Activated naive CD4-positive, alpha-beta T cell treated with anti-CD3 and anti-CD28 coated beads for 36 hours (primary cell): ENCODE results near the gene CD99L2. TPM values are rescaled to one million over a fixed set of nuclear protein-coding genes. Genes with fewer than 3 reads are reported as not detected.

Source experiments
- CTCF ChIA-PET: fragments of 350-600 bp; sonication (Branson Sonifier 250); formaldehyde crosslinking; loops from one replicate; lab custom pipeline; 2021; ENCODE audit warnings: antibody characterized with exemption; lab: Charles Lee
- DNase-seq: peaks from one replicate; pipeline ENCODE4 v3.0.0-alpha.2; 2020
- H3K27ac Mint-ChIP-seq: one replicate; pipeline ENCODE4 v1.8.0; 2021; ENCODE audit warnings: mild to moderate bottlenecking, mixed read lengths
- H3K27me3 Mint-ChIP-seq: one replicate; pipeline ENCODE4 v1.8.0; 2021; ENCODE audit warnings: low read depth, mixed read lengths
- H3K36me3 Mint-ChIP-seq: one replicate; pipeline ENCODE4 v1.8.0; 2021; ENCODE audit warnings: low read depth, mixed read lengths
- H3K4me1 Mint-ChIP-seq: one replicate; pipeline ENCODE4 v1.8.0; 2021; ENCODE audit warnings: low read depth, mixed read lengths
- H3K4me3 Mint-ChIP-seq: one replicate; pipeline ENCODE4 v1.8.0; 2021; ENCODE audit warnings: mild to moderate bottlenecking, moderate library complexity, mixed read lengths
- H3K9me3 Mint-ChIP-seq: one replicate; pipeline ENCODE4 v1.8.0; 2021; ENCODE audit warnings: mixed read lengths
- intact Hi-C: fragments of 100-400 bp; cut with micrococcal nuclease; formaldehyde crosslinking; loops from one replicate; pipeline ENCODE4 v1.15.1; 2023
- total RNA-seq, 2 experiments: library from RNA; stranded (reverse); gene quantifications; one replicate each; pipeline ENCODE4 v1.2.3, GENCODE V29; 2021

The CD99L2 gene
- total RNA-seq, 2 experiments from 2014 or later, result 11.3 to 11.7 TPM

DNA sequence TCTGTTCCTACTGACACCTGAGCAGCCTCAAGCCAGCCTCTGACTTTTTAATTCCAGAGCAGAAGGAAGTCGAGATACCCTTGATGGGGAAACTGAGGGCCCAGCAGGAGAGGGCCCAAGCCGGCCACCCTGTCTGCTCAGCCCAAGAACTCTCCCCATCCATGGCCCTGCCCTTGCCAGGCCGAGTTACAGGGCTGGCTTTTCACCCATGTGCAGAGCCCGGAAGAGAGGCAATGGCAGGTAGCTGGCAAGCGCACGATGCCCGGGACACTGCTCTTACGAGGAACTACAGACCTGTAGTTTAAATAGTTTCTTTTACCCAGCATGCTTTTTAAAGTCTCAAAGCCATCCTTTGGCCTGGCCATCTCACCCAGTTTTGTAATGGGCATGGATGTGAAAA, 125.4 kb downstream of the CD99L2 start:
- Mint-ChIP-seq H3K4me1 (peaks cover under 1% of the 10 kb centered on the region), H3K9me3 (no peaks in the 10 kb centered on the region), H3K27ac (no peak overlapping the region), H3K4me3 (no peak overlapping the region), H3K36me3 (no peaks in the 10 kb centered on the region), H3K27me3 (no peaks in the 10 kb centered on the region)
- CTCF ChIA-PET, result interaction anchor here (1.1 to 2.3 kb wide), 3 partner anchors 9 to 309 kb away, joined by 3 to 48 read pairs (median 11); no protein-coding TSS in a partner anchor
- DNase-seq, result no peak
- intact Hi-C loops, result loop anchor here (2.0 to 10.0 kb wide), 2 partner anchors 212 to 912 kb away; no protein-coding TSS in a partner anchor

DNA sequence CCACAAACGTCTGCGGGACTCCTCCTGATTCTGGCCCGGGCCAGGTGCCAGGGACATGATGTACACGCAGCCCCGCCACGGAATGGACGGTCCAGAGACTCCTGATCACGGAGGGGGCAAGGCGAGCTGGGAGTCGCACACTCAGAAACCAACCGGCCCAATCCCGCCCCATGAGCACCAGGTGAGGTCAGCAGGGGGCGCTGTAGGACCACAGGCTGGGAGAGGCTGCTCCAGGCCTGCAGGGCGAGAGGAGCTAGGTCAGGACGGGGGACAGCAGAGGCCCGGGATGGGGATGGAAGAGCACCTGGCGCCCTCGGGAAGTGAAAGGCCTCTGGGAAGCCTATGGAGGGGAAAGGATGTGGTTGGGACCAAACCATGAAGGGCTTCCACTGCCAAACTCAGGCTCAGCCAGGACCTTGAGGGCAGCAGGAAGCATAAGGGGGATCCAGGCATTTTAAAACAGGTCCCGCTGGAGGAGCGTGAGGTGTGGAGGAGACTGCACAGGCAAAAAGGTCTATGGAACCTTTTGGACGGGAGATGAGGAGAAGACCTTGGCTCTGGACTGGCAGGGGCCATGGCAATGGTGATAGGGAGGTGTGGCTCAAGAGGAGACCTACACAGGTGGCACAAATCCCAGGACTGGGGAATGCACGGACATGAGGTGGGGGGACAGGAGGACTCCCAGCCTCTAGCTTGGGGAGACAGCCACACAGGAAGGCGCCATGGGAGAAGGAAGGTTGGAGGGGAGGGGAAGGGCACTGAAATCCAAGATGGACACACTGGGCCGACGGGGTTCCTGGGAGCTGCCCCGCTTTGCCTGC, 126.1 kb downstream of the CD99L2 start:
- CTCF ChIA-PET, result interaction anchor here (0.6 to 2.3 kb wide), 16 partner anchors 9 to 346 kb away, joined by 3 to 48 read pairs (median 3); no protein-coding TSS in a partner anchor
- intact Hi-C loops, result loop anchor here (1.0 to 10.0 kb wide), 4 partner anchors 212 to 912 kb away; no protein-coding TSS in a partner anchor
- no peak overlapping the region for H3K27ac Mint-ChIP-seq
- no peaks in the 10 kb centered on the region for H3K36me3 Mint-ChIP-seq
- no peaks in the 10 kb centered on the region for H3K27me3 Mint-ChIP-seq
- DNase-seq, result peak; percentile 84
- H3K4me1 Mint-ChIP-seq, result peaks cover 6% of the 10 kb centered on the region
- no peaks in the 10 kb centered on the region for H3K9me3 Mint-ChIP-seq
- no peak overlapping the region for H3K4me3 Mint-ChIP-seq

DNA sequence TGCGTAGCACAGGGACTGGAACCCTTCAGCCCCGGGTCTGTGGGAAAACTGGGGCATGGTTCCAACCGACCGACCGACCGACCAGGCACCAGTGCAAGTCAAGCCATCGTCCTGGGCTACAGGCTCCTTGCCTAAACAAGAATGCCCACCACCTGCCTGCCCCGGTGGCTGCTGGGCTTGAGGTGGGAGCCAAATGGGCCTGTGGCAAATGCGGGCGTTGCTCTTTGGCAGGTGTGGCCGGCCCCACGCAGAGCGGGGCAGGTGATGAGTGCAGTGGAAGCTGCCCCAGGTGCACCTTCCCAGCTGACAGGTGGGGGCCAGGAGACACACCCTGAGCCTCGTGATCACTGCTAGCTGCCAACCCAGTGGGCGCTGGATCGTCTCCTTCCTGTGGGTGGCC, 127.4 kb downstream of the CD99L2 start:
- Mint-ChIP-seq H3K36me3 (no peaks in the 10 kb centered on the region), H3K4me1 (peaks cover 6% of the 10 kb centered on the region), H3K27ac (no peak overlapping the region), H3K27me3 (no peaks in the 10 kb centered on the region), H3K9me3 (no peaks in the 10 kb centered on the region), H3K4me3 (no peak overlapping the region)
- CTCF ChIA-PET, result interaction anchor here (1.3 to 5.4 kb wide), 4 partner anchors 232 to 347 kb away, joined by 3 to 48 read pairs (median 13); no protein-coding TSS in a partner anchor
- intact Hi-C loops, result loop anchor here (10.0 kb wide), 1 partner anchor 914 kb away; no protein-coding TSS in a partner anchor
- DNase-seq, result no peak

GRCh38 chrX:150770623-150771022, 127.8 kb downstream of the CD99L2 start:
- CTCF ChIA-PET, result interaction anchor here (5.4 kb wide), 1 partner anchor 311 kb away, joined by 22 read pairs; no protein-coding TSS in a partner anchor
- H3K27me3 Mint-ChIP-seq, result no peaks in the 10 kb centered on the region
- H3K9me3 Mint-ChIP-seq, result no peaks in the 10 kb centered on the region
- no peaks in the 10 kb centered on the region for H3K36me3 Mint-ChIP-seq
- H3K27ac Mint-ChIP-seq, result no peak overlapping the region
- intact Hi-C loops, result loop anchor here (10.0 kb wide), 1 partner anchor 914 kb away; no protein-coding TSS in a partner anchor
- H3K4me3 Mint-ChIP-seq, result no peak overlapping the region
- no peak for DNase-seq
- H3K4me1 Mint-ChIP-seq, result peaks cover 6% of the 10 kb centered on the region

DNA sequence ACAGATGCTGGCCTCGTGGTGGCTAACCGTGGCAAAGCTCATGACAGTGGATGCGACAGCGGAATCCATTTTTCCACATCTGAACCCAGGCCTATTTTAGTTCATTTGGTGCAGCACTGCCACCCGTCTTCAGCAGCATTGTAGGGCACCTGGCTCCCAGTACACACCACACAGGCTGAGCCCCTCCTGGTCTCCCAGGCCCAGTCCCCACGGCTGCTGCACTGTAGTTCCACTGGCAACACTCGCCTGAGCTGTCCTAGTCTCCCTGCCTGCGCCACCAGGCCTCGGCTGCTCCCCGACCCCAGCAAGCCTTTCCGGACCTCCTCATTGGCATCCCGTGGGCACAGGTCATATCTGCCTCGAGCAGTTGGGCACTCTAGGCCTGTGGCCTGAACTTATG, 129.1 kb downstream of the CD99L2 start:
- Mint-ChIP-seq H3K4me3 (no peak overlapping the region), H3K9me3 (no peaks in the 10 kb centered on the region), H3K36me3 (no peaks in the 10 kb centered on the region), H3K27me3 (no peaks in the 10 kb centered on the region), H3K27ac (no peak overlapping the region), H3K4me1 (peaks cover 6% of the 10 kb centered on the region)
- intact Hi-C loops, result no loop called here
- DNase-seq, result no peak
- CTCF ChIA-PET, result interaction anchor here (5.4 kb wide), 1 partner anchor 313 kb away, joined by 22 read pairs; no protein-coding TSS in a partner anchor

DNA sequence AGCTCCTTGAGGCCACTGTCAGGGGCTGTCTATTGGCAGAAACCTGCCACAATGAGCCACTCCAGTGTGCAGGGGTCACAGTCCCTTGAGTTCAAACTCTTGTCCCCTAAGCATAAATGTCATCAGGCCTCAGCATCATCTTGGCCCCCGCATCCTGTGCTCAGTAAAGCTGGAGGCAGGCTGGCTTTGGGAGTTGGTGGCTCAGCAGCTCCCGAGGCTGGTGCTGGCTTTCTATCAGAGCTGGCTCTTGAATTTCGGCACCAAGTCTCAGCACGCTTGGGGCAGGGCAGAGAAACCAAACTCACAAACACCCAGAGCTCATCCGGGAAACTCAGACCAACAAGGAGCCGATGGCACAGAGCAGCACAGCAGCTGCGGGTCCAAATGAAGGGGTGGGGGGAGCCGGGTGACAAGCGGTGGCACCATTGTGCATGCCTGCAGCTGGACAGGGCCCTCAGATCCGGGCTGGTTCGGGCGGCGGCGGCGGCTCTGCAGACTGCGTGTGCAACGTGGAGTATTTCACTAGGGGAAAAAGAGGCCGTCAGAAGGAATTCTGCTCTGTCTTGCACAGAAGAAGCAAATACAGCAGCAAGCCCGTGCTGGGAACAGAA, 129.8 kb downstream of the CD99L2 start:
- Mint-ChIP-seq H3K36me3 (no peaks in the 10 kb centered on the region), H3K4me3 (no peak overlapping the region), H3K27me3 (no peaks in the 10 kb centered on the region), H3K27ac (no peak overlapping the region), H3K4me1 (peaks cover 6% of the 10 kb centered on the region), H3K9me3 (no peaks in the 10 kb centered on the region)
- DNase-seq, result no peak
- CTCF ChIA-PET, result interaction anchor here (5.4 kb wide), 1 partner anchor 313 kb away, joined by 22 read pairs; no protein-coding TSS in a partner anchor
- intact Hi-C loops, result no loop called here

GRCh38 chrX:150768132-150768485, 130.4 kb downstream of the CD99L2 start:
- Mint-ChIP-seq H3K9me3 (no peaks in the 10 kb centered on the region), H3K27me3 (no peaks in the 10 kb centered on the region), H3K36me3 (no peaks in the 10 kb centered on the region), H3K27ac (no peak overlapping the region), H3K4me1 (peaks cover 6% of the 10 kb centered on the region), H3K4me3 (no peak overlapping the region)
- intact Hi-C loops, result no loop called here
- CTCF ChIA-PET, result interaction anchor here (5.4 kb wide), 1 partner anchor 314 kb away, joined by 22 read pairs; no protein-coding TSS in a partner anchor
- no peak for DNase-seq

DNA sequence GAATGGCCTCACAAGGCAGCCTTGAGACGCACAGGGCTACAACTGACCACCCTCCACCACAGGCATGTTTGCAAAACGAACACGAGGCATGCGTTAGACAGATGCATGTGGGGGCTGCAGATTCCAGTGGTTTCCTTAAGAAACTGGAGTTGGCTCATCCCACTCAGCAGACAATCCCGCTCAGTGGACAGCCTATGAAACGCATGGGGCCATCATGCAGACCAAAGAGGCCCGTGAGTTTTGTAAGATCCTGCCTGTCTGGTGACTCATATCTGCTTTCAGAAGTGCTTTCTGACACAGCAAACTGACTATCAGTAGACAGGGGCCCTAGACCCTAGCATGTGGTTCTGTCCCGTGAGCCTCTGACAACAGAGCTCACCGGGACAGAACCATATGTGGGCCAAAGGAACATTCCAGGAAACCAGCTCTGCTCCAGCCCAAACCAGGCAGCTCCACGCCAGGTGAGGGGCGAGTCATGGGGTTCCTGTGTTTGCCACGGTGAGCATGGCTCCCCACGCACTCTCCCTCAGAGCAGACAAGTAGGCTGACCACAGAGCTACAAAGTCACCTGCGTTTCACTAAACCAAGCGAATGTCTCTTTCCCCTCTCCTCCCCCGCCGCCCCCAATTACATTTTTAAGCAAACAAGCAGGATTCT, 130.9 kb downstream of the CD99L2 start:
- H3K27me3 Mint-ChIP-seq, result no peaks in the 10 kb centered on the region
- no peaks in the 10 kb centered on the region for H3K9me3 Mint-ChIP-seq
- no peak overlapping the region for H3K27ac Mint-ChIP-seq
- DNase-seq, result peak; percentile 17
- H3K36me3 Mint-ChIP-seq, result no peaks in the 10 kb centered on the region
- intact Hi-C loops, result loop anchor here (2.0 kb wide), 1 partner anchor 131 kb away; the partner anchor contains the start of gene CD99L2
- no peak overlapping the region for H3K4me3 Mint-ChIP-seq
- peaks cover 6% of the 10 kb centered on the region for H3K4me1 Mint-ChIP-seq
- CTCF ChIA-PET, result interaction anchor here (5.4 kb wide), 1 partner anchor 314 kb away, joined by 22 read pairs; no protein-coding TSS in a partner anchor

GRCh38 chrX:150767045-150767395, 131.4 kb downstream of the CD99L2 start:
- intact Hi-C loops, result loop anchor here (2.0 kb wide), 1 partner anchor 132 kb away; the partner anchor contains the start of gene CD99L2
- H3K4me3 Mint-ChIP-seq, result no peak overlapping the region
- DNase-seq, result no peak
- CTCF ChIA-PET, result interaction anchor here (5.4 kb wide), 1 partner anchor 315 kb away, joined by 22 read pairs; no protein-coding TSS in a partner anchor
- no peaks in the 10 kb centered on the region for H3K9me3 Mint-ChIP-seq
- no peak overlapping the region for H3K27ac Mint-ChIP-seq
- peaks cover 6% of the 10 kb centered on the region for H3K4me1 Mint-ChIP-seq
- H3K27me3 Mint-ChIP-seq, result no peaks in the 10 kb centered on the region
- H3K36me3 Mint-ChIP-seq, result no peaks in the 10 kb centered on the region

- Mint-ChIP-seq H3K4me3 (no peak overlapping the region), H3K27me3 (no peaks in the 10 kb centered on the region)
- CTCF ChIA-PET, result interaction anchor here (5.4 kb wide), 1 partner anchor 316 kb away, joined by 22 read pairs; no protein-coding TSS in a partner anchor
These were observed 132.0 kb downstream of the CD99L2 start for GRCh38 chrX:150766351-150767044.

DNA sequence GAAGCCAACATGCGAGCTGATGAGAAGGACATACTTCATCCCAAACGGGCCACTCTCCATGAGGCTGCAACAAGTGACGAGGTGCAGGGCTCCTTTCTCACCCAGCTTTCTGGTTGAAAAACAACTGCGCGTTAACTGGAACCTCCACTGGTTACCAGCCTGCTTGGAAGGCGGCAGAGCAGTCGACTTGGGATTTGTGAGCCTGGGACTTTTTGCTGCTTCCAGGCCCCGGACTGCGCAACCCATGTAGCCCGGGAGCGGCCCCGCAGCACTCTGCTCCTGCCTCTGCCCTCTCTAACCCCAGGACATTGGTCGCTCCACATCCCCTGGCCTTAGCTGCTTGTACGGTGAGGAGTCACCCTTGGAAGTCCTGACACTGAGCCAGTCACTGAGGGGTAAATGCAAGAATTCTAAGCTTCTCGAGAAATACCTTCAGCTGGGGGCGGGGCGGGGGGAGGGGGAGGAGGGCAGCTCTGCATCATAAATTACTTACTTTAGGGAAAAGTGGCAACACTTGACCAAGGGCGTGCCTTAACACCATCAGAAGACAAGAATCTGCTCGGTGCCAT, 132.6 kb downstream of the CD99L2 start:
- H3K27ac Mint-ChIP-seq, result no peak overlapping the region
- no peak overlapping the region for H3K4me3 Mint-ChIP-seq
- H3K4me1 Mint-ChIP-seq, result peaks cover 6% of the 10 kb centered on the region
- intact Hi-C loops, result loop anchor here (2.0 kb wide), 1 partner anchor 133 kb away; the partner anchor contains the start of gene CD99L2
- H3K36me3 Mint-ChIP-seq, result no peaks in the 10 kb centered on the region
- CTCF ChIA-PET, result interaction anchor here (0.6 to 5.4 kb wide), 2 partner anchors 215 to 316 kb away, joined by 3 to 22 read pairs; no protein-coding TSS in a partner anchor
- H3K27me3 Mint-ChIP-seq, result no peaks in the 10 kb centered on the region
- no peaks in the 10 kb centered on the region for H3K9me3 Mint-ChIP-seq
- no peak for DNase-seq

More at GRCh38 chrX:150766351-150767044, 132.0 kb downstream of the CD99L2 start:
- H3K27ac Mint-ChIP-seq, result no peak overlapping the region
- intact Hi-C loops, result loop anchor here (2.0 kb wide), 1 partner anchor 132 kb away; the partner anchor contains the start of gene CD99L2
- no peaks in the 10 kb centered on the region for H3K36me3 Mint-ChIP-seq
- no peaks in the 10 kb centered on the region for H3K9me3 Mint-ChIP-seq
- H3K4me1 Mint-ChIP-seq, result peaks cover 6% of the 10 kb centered on the region
- no peak for DNase-seq
